B cell (primary cell): Measurements from ENCODE around the gene ULK4. TPM values are rescaled to one million over a fixed set of nuclear protein-coding genes. Genes with fewer than 3 reads are reported as not detected.

ENCODE experiments used
- ATAC-seq: fragments of 200-7000 bp; cut with Tn5 transposase; one replicate; pipeline ENCODE4 v1.10.0; 2021; ENCODE audit warnings: low read depth, mild to moderate bottlenecking, moderate number of reproducible peaks, moderate library complexity
- CTCF ChIA-PET: fragments of 350-600 bp; sonication (Branson Sonifier 250); formaldehyde crosslinking; loops from one replicate; lab custom pipeline; 2021; ENCODE audit warnings: antibody characterized with exemption, inconsistent platforms; lab: Charles Lee
- POLR2A ChIA-PET: fragments of 350-600 bp; sonication (Branson Sonifier 250); formaldehyde crosslinking; loops from one replicate; lab custom pipeline; 2021; ENCODE audit warnings: antibody characterized with exemption; lab: Charles Lee
- DNase-seq: peaks from one replicate; pipeline ENCODE4 v3.0.0; 2013
- H2AFZ ChIP-seq: 2 replicates; pipeline ENCODE4 v1.6.1; 2012; ENCODE audit warnings: mild to moderate bottlenecking, low read depth, low read length; ENCODE audit not compliant: insufficient read depth, poor library complexity, severe bottlenecking
- H3K27ac ChIP-seq, 2 donors: 1 replicate in 1 of 2; 2 replicates in 1 of 2; pipeline ENCODE4 v1.5.1; 2012 to 2013; ENCODE audit warnings: low read length in 2 of 2, mild to moderate bottlenecking in 2 of 2, moderate library complexity in 1 of 2
- H3K27me3 ChIP-seq, 4 experiments: fragments of 200-600 bp in 1 of 4; sonication (generic) in 1 of 4; replicated peaks in 1 of 4; 1 replicate in 2 of 4; 2 replicates in 2 of 4; pipeline versions ENCODE4 v1.6.1 to v1.7.0; 2013 to 2016; ENCODE audit warnings: low read length in 3 of 4, mild to moderate bottlenecking in 2 of 4, mixed read lengths in 1 of 4, moderate library complexity in 1 of 4; ENCODE audit not compliant: insufficient read depth in 4 of 4, control insufficient read depth in 3 of 4; ENCODE audit errors: control extremely low read depth in 1 of 4
- H3K36me3 ChIP-seq, 2 experiments: replicated peaks in 1 of 2; 1 replicate in 1 of 2; 2 replicates in 1 of 2; pipeline versions ENCODE4 v1.6.1 to v1.7.1; 2013; ENCODE audit warnings: low read length in 1 of 2; ENCODE audit not compliant: insufficient read depth in 2 of 2, control insufficient read depth in 1 of 2; ENCODE audit errors: control extremely low read depth in 1 of 2, extremely low read depth in 1 of 2
- H3K4me1 ChIP-seq, 2 donors: fragments of 200-600 bp in 1 of 2; sonication (generic) in 1 of 2; 1 replicate in 1 of 2; 2 replicates in 1 of 2; pipeline versions ENCODE4 v1.5.1 to v1.6.1; 2013 to 2017; ENCODE audit warnings: low read length in 2 of 2; ENCODE audit not compliant: control insufficient read depth in 2 of 2, insufficient read depth in 2 of 2
- H3K4me2 ChIP-seq: replicated peaks from 2 replicates; pipeline ENCODE3; 2012; ENCODE audit warnings: mild to moderate bottlenecking, low read depth, low read length; ENCODE audit not compliant: poor library complexity, severe bottlenecking
- H3K4me3 ChIP-seq, 5 experiments: fragments of 200-600 bp in 1 of 5; sonication (generic) in 1 of 5; 1 replicate in 3 of 5; 2 replicates in 2 of 5; pipeline versions ENCODE4 v1.5.1 to v1.7.0; 2011 to 2016; ENCODE audit warnings: low read length in 4 of 5, mild to moderate bottlenecking in 4 of 5, low read depth in 2 of 5, control low read depth in 1 of 5, moderate library complexity in 1 of 5; ENCODE audit not compliant: insufficient read depth in 1 of 5; ENCODE audit errors: control extremely low read depth in 1 of 5, extremely low read depth in 1 of 5
- H3K79me2 ChIP-seq: fragments of 200-600 bp; sonication (generic); one replicate; pipeline ENCODE4 v1.6.0; 2016; ENCODE audit warnings: low read length; ENCODE audit not compliant: control insufficient read depth, insufficient read depth
- H3K9ac ChIP-seq: fragments of 200-600 bp; sonication (generic); 2 replicates; pipeline ENCODE4 v1.6.1; 2017; ENCODE audit warnings: mild to moderate bottlenecking, low read length, moderate library complexity
- H3K9me3 ChIP-seq, 3 donors: one replicate each; pipeline versions ENCODE4 v1.6.1 to v1.7.1; 2013; ENCODE audit warnings: low read length in 2 of 3; ENCODE audit not compliant: control insufficient read depth in 2 of 3, insufficient read depth in 1 of 3; ENCODE audit errors: control extremely low read depth in 1 of 3
- H4K20me1 ChIP-seq: 2 replicates; pipeline ENCODE4 v1.6.0; 2012; ENCODE audit warnings: mild to moderate bottlenecking, low read length; ENCODE audit not compliant: insufficient read depth, control insufficient read depth, poor library complexity, severe bottlenecking
- H3K27ac Mint-ChIP-seq: one replicate; pipeline ENCODE4 v1.8.0; 2021; ENCODE audit warnings: mixed read lengths
- H3K27me3 Mint-ChIP-seq: one replicate; pipeline ENCODE4 v1.8.0; 2021; ENCODE audit warnings: mixed read lengths
- H3K4me1 Mint-ChIP-seq: one replicate; pipeline ENCODE4 v1.8.0; 2021; ENCODE audit warnings: mixed read lengths
- H3K4me3 Mint-ChIP-seq: one replicate; pipeline ENCODE4 v1.8.0; 2021; ENCODE audit warnings: mixed read lengths
- H3K9me3 Mint-ChIP-seq: one replicate; pipeline ENCODE4 v1.8.0; 2022; ENCODE audit warnings: mixed read lengths; ENCODE audit not compliant: insufficient read depth
- EZH2 ChIP-seq: IDR thresholded peaks from 2 replicates; pipeline ENCODE4 v1.6.1; 2012; ENCODE audit warnings: borderline replicate concordance, low read depth, mild to moderate bottlenecking, moderate library complexity, low read length; ENCODE audit not compliant: insufficient read depth, poor library complexity, severe bottlenecking
- WGBS: methylation state at CpG from one replicate; pipeline ENCODE4 v1.1.5; 2013; ENCODE audit warnings: missing lambda C conversion rate; ENCODE audit not compliant: insufficient coverage; 5-methylcytosine and 5-hydroxymethylcytosine counted together
- intact Hi-C: fragments of 100-400 bp; cut with micrococcal nuclease; formaldehyde crosslinking; loops from one replicate; pipeline ENCODE4 v1.10.0; 2022
- polyA plus RNA-seq: library from polyadenylated mRNA; depleted of rRNA; stranded (reverse); fragments of >200 nt; gene quantifications from 2 replicates; pipeline ENCODE4 v1.2.3, GENCODE V29; 2012
- total RNA-seq, 2 donors: library from RNA; stranded (reverse); fragments of 120-200 nt in 1 of 2; gene quantifications; 1 replicate in 1 of 2; 2 replicates in 1 of 2; pipeline versions ENCODE4 v1.2.3 to v1.2.4, GENCODE V29; 2013 to 2022
- TF ChIP-seq, protein P1 (sequence below): fragments of 200-600 bp; IDR thresholded peaks from one replicate; pipeline ENCODE4 v1.8.0; 2022; ENCODE audit warnings: antibody characterized with exemption, mild to moderate bottlenecking

ULK4 gene
- total and polyA plus RNA-seq, 2 donors (not counting 1 experiment from before 2014, with no cell fraction given), result 5.2 to 33.7 TPM

DNA sequence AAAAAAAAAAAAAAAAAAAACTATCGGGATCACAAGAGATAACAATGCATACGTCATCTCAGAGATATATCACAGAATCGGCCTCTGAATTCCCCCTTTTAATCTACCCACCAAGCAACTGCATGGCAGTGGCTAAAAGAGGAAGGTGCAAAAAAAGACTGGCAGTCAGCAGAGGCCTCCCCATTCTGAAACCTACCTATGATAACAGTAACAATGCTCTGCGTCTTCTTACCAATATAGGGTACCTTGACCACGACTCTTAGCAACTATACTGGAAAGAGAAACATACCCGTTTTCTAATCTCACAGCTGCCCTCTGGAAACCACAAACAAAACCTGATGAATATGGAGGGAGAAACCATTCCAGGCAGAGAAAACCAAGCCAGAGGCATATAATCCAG lies 106.9 kb downstream of the ULK4 start:
- no peaks in the 10 kb centered on the region for H4K20me1 ChIP-seq
- H3K4me2 ChIP-seq, result no peak overlapping the region
- H3K27ac ChIP-seq, result no peak overlapping the region
- no peaks in the 10 kb centered on the region for H3K27me3 ChIP-seq
- ChIA-PET POLR2A (no interaction called here), CTCF (no interaction called here)
- DNase-seq (no peak), ATAC-seq (no peak)
- intact Hi-C loops, result no loop called here
- H3K9ac ChIP-seq, result no peak overlapping the region
- Mint-ChIP-seq H3K4me3 (no peak overlapping the region), H3K27me3 (no peaks in the 10 kb centered on the region), H3K27ac (no peak overlapping the region), H3K4me1 (no peaks in the 10 kb centered on the region), H3K9me3 (no peaks in the 10 kb centered on the region)
- no peaks in the 10 kb centered on the region for H3K4me1 ChIP-seq
- H3K36me3 ChIP-seq, result no peaks in the 10 kb centered on the region
- no peaks in the 10 kb centered on the region for H3K9me3 ChIP-seq
- no peak overlapping the region for H2AFZ ChIP-seq
- H3K79me2 ChIP-seq, result no peaks in the 10 kb centered on the region
- H3K4me3 ChIP-seq, result no peak overlapping the region
- TF ChIP-seq, protein P1, sequence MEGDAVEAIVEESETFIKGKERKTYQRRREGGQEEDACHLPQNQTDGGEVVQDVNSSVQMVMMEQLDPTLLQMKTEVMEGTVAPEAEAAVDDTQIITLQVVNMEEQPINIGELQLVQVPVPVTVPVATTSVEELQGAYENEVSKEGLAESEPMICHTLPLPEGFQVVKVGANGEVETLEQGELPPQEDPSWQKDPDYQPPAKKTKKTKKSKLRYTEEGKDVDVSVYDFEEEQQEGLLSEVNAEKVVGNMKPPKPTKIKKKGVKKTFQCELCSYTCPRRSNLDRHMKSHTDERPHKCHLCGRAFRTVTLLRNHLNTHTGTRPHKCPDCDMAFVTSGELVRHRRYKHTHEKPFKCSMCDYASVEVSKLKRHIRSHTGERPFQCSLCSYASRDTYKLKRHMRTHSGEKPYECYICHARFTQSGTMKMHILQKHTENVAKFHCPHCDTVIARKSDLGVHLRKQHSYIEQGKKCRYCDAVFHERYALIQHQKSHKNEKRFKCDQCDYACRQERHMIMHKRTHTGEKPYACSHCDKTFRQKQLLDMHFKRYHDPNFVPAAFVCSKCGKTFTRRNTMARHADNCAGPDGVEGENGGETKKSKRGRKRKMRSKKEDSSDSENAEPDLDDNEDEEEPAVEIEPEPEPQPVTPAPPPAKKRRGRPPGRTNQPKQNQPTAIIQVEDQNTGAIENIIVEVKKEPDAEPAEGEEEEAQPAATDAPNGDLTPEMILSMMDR, result no peak
- TF ChIP-seq EZH2, result no peak
- WGBS, result 92% methylated on average over 2 of the region's 6 CpGs

DNA sequence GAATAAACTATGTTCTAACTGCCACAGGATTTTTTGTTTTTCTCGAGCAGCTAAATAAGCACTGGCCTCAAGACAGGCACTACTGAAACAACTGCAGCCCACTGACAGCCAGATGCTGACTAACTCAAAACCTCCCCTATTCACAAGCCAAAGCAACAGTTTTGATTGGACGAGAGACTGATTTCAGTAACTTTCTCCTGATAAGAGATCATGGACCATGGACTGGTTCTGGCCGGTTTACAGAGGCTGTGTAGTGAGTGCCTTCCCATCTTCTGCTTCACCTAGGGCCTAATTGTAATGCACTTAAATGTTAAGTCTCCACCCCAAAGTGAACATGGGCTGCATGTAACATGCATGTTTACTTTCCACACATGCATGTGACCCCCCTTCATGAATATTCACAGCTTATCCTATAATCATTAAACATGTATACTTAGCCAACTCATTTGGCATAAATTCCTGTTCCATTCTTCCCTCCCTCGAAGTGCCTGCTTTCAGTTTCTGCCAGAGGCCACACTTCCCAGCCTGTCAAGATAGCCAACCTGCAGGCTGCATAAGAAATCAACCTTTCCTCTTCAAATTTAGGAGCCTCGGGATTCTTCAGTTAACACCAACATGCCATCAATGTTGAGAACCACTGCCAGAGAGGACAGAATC lies 108.2 kb downstream of the ULK4 start:
- 100% methylated on average over 5 of the region's 5 CpGs for WGBS
- Histone ChIP-seq H3K36me3 (no peaks in the 10 kb centered on the region), H3K27ac (no peak overlapping the region), H3K79me2 (no peaks in the 10 kb centered on the region), H3K9ac (no peak overlapping the region), H3K4me1 (no peaks in the 10 kb centered on the region), H3K4me2 (no peak overlapping the region), H4K20me1 (no peaks in the 10 kb centered on the region), H3K27me3 (no peaks in the 10 kb centered on the region), H2AFZ (no peak overlapping the region), H3K9me3 (no peaks in the 10 kb centered on the region), H3K4me3 (no peak overlapping the region)
- ATAC-seq (no peak), DNase-seq (no peak)
- CTCF ChIA-PET, result no interaction called here
- Mint-ChIP-seq H3K4me3 (no peak overlapping the region), H3K27me3 (no peaks in the 10 kb centered on the region), H3K9me3 (no peaks in the 10 kb centered on the region), H3K27ac (no peak overlapping the region), H3K4me1 (no peaks in the 10 kb centered on the region)
- intact Hi-C loops, result no loop called here
- POLR2A ChIA-PET, result no interaction called here
- TF ChIP-seq EZH2, result no peak
- TF ChIP-seq, protein P1, result no peak
